H54 (cell line): Measurements from ENCODE around the gene SNU13.
"Not testable (repeated sequence)": the region's sequence is repeated elsewhere in the genome, so short reads cannot be mapped to it uniquely, and the experiment has no call there.

Experiments used
- DNase-seq: peaks from one replicate; pipeline ENCODE4 v3.0.0; 2011; ENCODE audit warnings: low spot score, mixed read lengths; ENCODE audit not compliant: insufficient read length
- FAIRE-seq: peaks from 3 replicates; lab custom pipeline; 2011; peaks lifted over from hg19 to GRCh38; lab: Jason Lieb, UNC
- POLR2A ChIP-seq: IDR thresholded peaks from 2 replicates; pipeline ENCODE4 v1.6.1; 2011; ENCODE audit warnings: low read depth, mild to moderate bottlenecking, low read length

SNU13 gene

DNA sequence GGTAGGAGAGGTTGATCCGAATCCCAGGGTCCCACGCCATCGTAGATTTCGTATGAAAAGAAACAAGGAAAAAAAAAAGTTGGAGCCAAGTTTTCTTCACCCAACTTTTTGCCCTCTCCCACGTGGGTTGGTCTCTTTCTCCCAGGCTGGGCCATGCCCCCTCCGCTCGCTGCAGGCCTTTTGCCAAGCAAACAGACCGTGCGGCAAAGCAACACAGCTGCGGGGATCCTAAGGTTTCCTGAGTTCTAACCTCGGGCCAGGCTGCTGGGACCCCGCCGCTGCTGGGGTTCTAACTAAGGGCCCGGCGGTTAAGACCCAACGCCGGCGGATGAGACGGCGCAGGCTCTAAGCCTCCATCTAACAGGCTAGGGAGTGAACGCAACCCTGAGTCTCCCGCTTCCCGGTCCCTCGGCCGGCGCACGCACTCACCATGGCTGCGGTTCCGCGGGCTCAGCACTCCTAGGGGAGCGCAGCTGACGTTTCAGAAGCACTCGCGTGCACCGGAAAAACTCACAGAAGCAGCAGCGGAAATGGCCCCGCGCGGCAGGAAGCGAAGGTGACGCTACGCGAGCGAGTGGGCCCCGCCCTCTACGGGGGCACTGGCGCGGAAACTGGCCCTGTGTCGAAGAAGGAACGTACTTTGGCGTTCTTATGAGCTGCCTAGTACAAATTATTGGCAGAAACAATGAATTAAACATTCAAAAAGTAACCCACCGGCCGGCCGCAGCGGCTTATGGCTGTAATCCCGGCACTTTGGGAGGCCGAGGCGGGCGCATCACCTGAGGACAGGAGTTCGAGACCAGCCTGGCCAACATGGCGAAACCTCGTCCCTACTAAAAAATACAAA is at the start of gene SNU13:
Gene SNU13, minus strand, starts transcription at position 503 of the 847 bp plus-strand sequence. Its CDS starts 71 bp downstream, at position 432.
- FAIRE-seq (no peak), DNase-seq (peak; percentile 69)
- peak; percentile 78 for TF ChIP-seq POLR2A

DNA sequence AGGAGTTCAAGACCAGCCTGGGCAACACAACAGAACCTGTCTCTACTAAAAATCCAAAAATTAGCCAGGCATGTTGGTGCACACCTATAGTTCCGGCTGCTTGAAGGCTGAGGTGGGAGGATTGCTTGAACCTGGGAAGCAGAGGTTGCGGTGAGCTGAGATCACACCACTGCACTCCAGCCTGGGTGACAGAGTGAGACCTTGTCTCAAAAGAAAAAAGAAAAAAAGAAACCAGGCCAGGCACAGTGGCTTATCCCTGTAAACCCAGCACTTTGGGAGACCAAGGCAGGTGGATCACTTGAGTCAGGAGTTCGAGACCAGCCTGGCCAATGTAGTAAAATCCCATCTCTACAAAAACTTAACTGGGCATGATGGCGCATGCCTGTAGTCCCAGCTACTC is 44.6 kb upstream of the SNU13 start:
- FAIRE-seq, DNase-seq: not testable (repeated sequence)

DNA sequence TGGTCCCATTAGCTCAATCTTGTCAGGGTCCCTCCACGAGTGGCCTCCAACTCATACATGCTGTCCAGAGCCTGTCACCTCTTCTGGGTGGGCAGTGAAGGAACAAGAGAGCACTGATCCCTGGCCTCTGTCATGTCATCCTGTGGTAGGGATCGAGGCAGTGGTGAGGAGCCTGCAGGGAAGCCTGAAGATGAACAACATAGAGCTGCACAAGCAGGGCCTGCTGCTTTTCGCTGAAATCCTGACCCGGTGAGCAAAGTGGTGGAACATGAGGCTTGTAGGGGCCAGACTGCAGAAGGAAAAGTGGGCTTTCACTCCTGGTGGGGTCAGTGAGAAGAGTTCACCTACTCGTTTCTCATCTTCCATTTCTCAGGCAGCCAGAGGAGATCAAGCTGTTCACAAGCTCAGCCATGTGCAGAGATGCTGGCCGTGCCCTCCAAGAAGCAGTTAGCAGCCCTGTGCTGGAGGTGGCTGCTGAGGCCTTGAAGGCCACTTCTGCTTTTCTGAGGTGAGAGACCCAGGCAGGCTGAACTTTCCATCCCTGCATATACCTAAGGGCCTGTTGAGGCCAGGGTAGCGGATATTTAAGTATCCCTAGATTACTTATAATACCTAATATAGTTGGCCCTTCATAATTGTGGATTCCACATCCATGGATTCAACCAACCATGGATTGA is 43.6 kb upstream of the SNU13 start:
- TF ChIP-seq POLR2A = no peak
- DNase-seq = no peak

DNA sequence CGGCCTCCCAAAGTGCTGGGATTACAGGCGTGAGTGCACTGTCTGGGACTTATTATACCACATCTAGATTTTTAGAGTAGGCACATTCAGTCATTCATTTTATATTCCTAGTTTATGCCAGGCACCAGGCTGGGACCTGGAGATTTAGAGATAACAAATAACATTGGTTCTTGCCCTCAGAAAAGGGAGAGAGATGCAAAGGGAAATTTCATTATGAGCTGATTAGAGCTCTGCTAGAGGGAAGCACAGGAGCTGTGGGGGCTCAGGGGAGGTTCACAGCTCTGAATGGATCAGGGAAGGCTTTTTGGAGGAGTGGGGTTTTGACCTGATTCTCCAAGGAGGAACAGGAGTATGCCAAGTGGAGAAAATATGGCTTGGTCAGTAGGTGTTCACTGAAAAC is 42.9 kb upstream of the SNU13 start:
- FAIRE-seq = no peak
- TF ChIP-seq POLR2A = no peak
- DNase-seq = no peak

More for the DNA sequence above, 43.6 kb upstream of the SNU13 start:
- no peak for FAIRE-seq

DNA sequence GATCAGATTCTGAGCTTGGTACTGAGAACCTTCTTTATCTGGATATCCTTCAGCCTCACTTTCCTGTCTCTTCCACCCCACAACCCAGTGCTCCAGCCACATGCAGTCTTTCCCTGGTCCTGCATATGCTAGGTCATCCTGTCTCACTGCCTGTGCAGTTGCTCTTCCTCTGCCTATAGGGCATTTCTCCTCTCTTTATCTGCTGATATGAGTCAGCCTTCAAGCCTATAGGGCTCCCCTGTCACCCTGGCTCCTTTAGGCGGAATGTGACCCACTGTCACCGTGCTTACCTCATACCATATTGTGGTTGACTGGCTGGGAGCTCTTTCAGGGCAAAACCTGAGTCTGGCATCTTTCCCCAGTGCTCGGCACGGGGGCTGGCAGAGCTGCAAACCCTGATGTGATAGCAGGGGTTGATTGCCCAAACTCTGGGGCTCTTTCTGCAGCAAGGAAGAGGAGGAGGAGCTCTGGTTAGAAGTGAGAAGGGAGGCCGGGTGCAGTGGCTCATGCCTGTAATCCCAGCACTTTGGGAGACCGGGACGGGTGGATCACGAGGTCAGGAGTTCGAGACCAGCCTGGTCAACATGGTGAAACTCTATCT is 36.9 kb upstream of the SNU13 start:
- no peak for TF ChIP-seq POLR2A
- no peak for DNase-seq

DNA sequence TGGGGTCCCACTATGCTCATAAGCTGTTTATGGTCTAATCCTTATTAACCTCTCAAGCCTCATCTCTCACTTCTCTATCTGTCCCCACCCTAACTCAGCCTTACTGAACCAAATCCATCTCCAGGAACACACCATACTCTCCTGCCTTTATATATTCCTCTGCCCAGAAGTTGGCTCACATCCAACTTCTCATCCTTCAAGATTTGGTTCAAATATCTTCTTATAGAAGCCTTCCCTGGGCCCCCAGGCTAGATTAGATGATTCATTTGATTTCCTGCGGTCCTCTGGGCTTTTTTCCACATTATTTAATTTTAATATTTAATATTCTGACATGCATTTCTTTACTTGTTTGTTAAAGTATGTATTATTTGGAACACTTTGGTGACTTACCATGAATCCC is 33.8 kb upstream of the SNU13 start:
- no peak for FAIRE-seq
- no peak for DNase-seq
- no peak for TF ChIP-seq POLR2A

More for the DNA sequence above, 36.9 kb upstream of the SNU13 start:
- FAIRE-seq = no peak

DNA sequence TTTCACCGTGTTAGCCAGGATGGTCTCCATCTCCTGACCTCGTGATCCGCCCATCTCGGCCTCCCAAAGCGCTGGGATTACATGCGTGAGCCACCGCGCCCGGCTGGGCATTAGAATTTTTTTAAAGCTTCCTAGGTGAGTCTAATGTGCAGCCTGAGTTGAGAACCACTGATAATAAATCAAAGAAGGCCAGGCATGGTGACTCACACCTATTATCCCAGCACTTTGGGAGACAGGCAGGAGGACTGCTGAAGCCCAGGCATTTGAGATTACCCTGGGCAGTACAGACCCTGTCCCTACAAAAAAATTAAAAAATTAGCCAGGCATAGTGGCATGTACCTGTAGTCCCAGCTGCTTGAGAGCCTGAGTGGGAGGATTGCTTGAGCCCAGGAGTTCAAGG is 24.3 kb upstream of the SNU13 start:
- FAIRE-seq = peak; percentile 6
- no peak for DNase-seq

DNA sequence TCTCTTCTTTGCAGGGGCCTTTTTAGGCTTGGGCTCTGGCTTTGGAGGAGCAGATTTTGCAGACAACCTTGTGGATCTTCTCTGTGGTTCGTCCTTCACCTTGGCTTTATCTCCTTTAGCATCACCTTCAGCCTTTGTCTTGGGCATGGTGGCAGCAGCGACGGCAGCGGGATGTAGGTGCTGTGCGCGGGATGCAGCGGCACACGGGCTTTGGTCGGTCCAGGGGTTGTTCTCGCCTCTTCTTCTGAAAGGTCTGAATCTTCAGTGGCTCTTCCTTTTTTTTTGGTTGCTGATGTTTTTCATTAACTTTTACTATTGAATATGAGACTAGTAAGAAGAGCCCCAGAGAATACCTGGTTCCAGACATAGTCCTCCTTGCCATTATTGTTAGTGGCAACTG is 20.7 kb upstream of the SNU13 start:
- no peak for FAIRE-seq
- TF ChIP-seq POLR2A = no peak

More for the DNA sequence above, 24.3 kb upstream of the SNU13 start:
- TF ChIP-seq POLR2A = no peak

DNA sequence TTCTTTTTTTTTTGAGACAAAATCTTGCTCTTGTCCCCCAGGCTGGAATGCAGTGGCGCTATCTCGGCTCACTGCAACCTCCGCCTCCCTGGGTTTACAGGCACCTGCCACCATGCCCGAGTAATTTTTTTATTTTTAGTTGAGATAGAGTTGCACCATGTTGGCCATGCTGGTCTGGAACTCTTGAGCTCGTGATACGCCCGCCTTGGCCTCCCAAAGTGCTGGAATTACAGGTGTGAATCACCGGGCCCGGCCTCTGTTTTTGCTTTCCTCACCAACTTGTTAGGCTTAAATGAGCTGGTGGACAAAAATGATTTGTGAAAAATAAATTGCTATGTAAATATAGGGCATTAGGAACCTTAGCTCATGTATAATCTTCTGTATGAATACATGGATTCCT is 14.1 kb upstream of the SNU13 start:
- no peak for FAIRE-seq
- TF ChIP-seq POLR2A = no peak
- DNase-seq = no peak

More for the DNA sequence above, 20.7 kb upstream of the SNU13 start:
- DNase-seq = no peak

DNA sequence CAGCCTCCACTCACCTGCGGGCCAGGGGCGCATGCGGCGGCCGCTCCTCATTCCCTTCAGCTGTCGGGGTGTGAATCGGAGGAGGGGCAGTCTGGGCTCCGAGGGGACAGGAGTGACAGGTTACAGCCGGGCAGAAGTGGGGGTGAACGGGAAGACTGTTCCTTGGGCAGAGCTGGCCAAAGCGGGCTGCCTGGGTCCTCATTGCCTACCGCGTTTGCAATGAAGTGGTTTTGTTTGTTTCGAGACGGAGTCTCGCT is 11.4 kb upstream of the SNU13 start:
- DNase-seq (no peak), FAIRE-seq (no peak)
- no peak for TF ChIP-seq POLR2A

DNA sequence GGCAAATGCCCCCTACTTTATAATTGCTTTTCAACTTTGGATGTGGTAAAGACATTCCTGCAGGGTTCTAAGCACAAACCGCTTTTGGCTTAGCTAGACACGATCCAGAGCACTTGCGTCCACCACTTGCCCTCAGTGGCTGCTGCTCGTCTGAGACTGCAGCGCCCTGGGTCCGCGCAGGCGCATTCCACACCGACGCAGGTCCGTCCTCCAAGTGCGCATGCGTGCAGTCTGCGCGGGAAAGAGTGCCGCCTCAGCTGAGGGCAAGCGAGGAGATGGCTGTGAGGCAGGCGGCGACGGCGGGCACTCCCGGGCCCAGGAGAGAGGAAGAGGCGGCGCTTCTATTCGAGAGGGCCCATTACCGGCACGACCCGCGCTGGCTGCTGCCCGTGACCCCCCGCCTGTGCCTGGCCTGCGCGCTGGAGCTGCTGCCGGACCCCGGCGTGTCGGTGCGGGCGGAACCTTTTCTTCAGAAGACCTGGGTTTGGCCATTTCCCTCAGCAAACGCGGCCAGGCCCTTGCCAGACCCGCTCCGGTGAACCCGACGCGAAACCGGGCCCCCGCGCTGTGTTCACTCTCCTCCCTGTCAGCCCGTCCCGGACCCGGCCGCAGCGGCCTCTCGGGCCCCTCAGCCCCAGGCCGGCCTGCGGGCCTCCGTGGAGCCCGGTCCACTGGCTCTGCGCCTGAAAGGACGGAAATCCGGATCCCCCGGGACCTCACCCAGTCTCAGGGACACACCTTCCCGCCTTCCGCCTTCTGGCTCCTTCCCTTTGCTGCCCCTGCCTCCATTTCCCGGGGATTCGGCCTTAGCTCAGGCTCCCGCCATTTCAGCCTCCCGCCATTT is 10.8 kb upstream of the SNU13 start, which contains the start of gene MEI1:
Gene MEI1, plus strand, starts transcription at position 240 of the 844 bp plus-strand sequence. Its CDS starts 36 bp downstream, at position 276.
- no peak for DNase-seq
- TF ChIP-seq POLR2A = no peak
- no peak for FAIRE-seq

DNA sequence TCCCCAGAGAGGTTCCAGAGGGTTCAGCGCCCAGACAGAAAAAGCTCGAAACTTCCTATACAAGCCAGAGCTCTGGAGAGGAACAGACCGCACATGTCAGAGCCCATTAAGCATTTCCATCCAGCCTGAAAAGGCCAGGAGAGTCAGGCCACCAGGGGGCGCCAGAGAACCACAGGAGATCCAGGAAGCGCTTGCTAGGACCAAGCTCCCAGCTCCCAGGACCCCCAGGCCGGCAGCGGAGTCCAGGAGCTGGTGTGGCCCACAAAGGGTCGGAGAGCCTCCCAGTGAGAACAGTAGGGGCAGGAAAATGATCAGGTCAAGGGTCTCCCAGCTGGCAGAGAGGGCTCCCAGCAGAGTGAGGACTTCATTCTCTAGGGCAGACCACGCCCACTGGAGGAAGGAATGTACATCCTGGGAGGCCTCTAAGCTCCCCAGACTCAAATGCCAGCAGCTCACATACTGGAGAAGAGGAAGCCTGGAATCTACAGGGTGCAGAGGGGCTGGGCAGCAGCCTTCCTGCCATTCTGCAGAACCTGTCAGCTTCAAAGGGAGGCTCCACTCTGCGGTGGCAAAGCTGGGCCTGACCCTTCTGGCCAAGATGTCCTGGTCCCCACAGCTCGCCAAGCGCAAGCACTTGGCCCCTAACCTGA is 8.6 kb upstream of the SNU13 start:
- DNase-seq (peak; percentile 79), FAIRE-seq (peak; percentile 67)
- TF ChIP-seq POLR2A = no peak

DNA sequence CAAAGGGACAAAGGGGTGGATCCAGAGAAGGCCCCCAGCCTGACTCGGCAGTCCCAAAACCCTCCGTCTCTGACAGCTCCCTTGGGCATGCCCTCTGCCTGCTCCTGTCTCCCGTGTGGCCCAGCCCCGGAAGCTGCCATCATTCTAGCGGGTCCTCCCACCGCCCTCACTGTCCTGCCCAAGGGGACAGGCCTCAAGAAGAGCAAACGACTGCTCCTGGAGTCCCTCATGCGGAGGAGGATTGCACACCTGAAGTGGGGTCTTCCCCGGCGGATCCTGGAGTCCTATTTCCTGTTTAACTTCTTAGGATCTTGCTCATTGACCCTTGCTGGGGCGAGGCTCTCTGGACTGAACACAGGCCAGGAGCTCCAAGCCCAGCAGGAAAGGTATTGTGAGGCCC is 8.0 kb upstream of the SNU13 start:
- no peak for DNase-seq
- TF ChIP-seq POLR2A = no peak
- FAIRE-seq = no peak
